PC-3 (cell line): ENCODE data around the gene ANKDD1A. TPM values are rescaled to one million over a fixed set of nuclear protein-coding genes. Genes with fewer than 3 reads are reported as not detected.

ENCODE experiments used
- ATAC-seq: fragments of 200-7000 bp; cut with Tn5 transposase; 2 replicates; pipeline ENCODE4 v1.9.1; 2020; ENCODE audit warnings: mild to moderate bottlenecking, moderate library complexity
- BruUV-seq: library from RNA; stranded (reverse); fragments of 400-500 nt; replicated peaks from 2 replicates; lab custom pipeline; 2021; lab: Mats Ljungman, UMichigan
- CTCF ChIA-PET: fragments of 300-600 bp; sonication (Branson Sonifier 250); formaldehyde crosslinking; loops from one replicate; lab custom pipeline; 2022; ENCODE audit warnings: antibody characterized with exemption; lab: Charles Lee
- POLR2A ChIA-PET: fragments of 300-600 bp; sonication (Branson Sonifier 250); formaldehyde crosslinking; loops from one replicate; lab custom pipeline; 2022; ENCODE audit warnings: antibody characterized with exemption; ENCODE audit not compliant: unreplicated experiment; lab: Charles Lee
- DNase-seq: peaks from one replicate; pipeline ENCODE4 v3.0.0-alpha.2; 2015
- H2AFZ ChIP-seq: fragments of 300-600 bp; sonication (generic); 2 replicates; pipeline ENCODE4 v1.6.0; 2016; ENCODE audit warnings: antibody characterized with exemption, low read length
- H3F3A ChIP-seq: fragments of 300-600 bp; sonication (generic); one replicate; pipeline ENCODE4 v1.6.0; 2017; ENCODE audit warnings: antibody characterized with exemption, low read length, control low read depth, mild to moderate bottlenecking; ENCODE audit not compliant: unreplicated experiment
- H3K27ac ChIP-seq: fragments of 300-600 bp; sonication (generic); 2 replicates; pipeline ENCODE4 v1.5.1; 2016; ENCODE audit warnings: mild to moderate bottlenecking, low read length
- H3K27me3 ChIP-seq: fragments of 300-600 bp; sonication (generic); 2 replicates; pipeline ENCODE4 v1.6.1; 2016; ENCODE audit warnings: low read length, mixed read lengths
- H3K36me3 ChIP-seq: fragments of 300-600 bp; sonication (generic); 2 replicates; pipeline ENCODE4 v1.6.1; 2016; ENCODE audit warnings: low read depth, mixed run types, low read length, mixed read lengths
- H3K4me1 ChIP-seq: fragments of 300-600 bp; sonication (generic); 2 replicates; pipeline ENCODE4 v1.5.1; 2016; ENCODE audit warnings: low read length; ENCODE audit not compliant: insufficient read depth
- H3K4me2 ChIP-seq: fragments of 300-600 bp; sonication (generic); 2 replicates; pipeline ENCODE4 v1.6.0; 2016; ENCODE audit warnings: low read length
- H3K4me3 ChIP-seq: fragments of 300-600 bp; sonication (generic); 2 replicates; pipeline ENCODE4 v1.5.1; 2016; ENCODE audit warnings: mild to moderate bottlenecking, low read length, mixed read lengths
- H3K79me2 ChIP-seq: fragments of 300-600 bp; sonication (generic); 2 replicates; pipeline ENCODE4 v1.6.1; 2017; ENCODE audit warnings: low read length, mixed read lengths
- H3K9ac ChIP-seq: fragments of 300-600 bp; sonication (generic); 2 replicates; pipeline ENCODE4 v1.6.0; 2016; ENCODE audit warnings: mild to moderate bottlenecking, low read length
- H3K9me2 ChIP-seq: fragments of 300-600 bp; sonication (generic); replicated peaks from 2 replicates; pipeline ENCODE4 v1.6.1; 2016; ENCODE audit warnings: mixed run types, low read length, mixed read lengths
- H3K9me3 ChIP-seq: fragments of 300-600 bp; sonication (generic); 2 replicates; pipeline ENCODE4 v1.6.1; 2016; ENCODE audit warnings: low read length, mixed read lengths
- H4K20me1 ChIP-seq: fragments of 300-600 bp; sonication (generic); 2 replicates; pipeline ENCODE4 v1.6.1; 2016; ENCODE audit warnings: low read length, mixed read lengths
- EZH2 ChIP-seq: fragments of 300-600 bp; sonication (generic); IDR thresholded peaks from one replicate; pipeline ENCODE4 v1.6.1; 2017; ENCODE audit warnings: antibody characterized with exemption, mild to moderate bottlenecking, low read length; ENCODE audit not compliant: unreplicated experiment
- EZH2phosphoT487 ChIP-seq: fragments of 300-600 bp; sonication (generic); IDR thresholded peaks from 2 replicates; pipeline ENCODE4 v1.6.1; 2018; ENCODE audit warnings: mild to moderate bottlenecking, antibody characterized with exemption, low read length, borderline replicate concordance
- intact Hi-C: fragments of 100-400 bp; cut with micrococcal nuclease; formaldehyde crosslinking; loops from 2 replicates; pipeline ENCODE4 v1.9.0; 2023
- total RNA-seq: library from RNA; depleted of rRNA; stranded (reverse); fragments of >200 nt; gene quantifications from 2 replicates; pipeline ENCODE4 v1.2.3, GENCODE V29; 2014
- TF ChIP-seq, protein P1 (sequence below): fragments of 300-600 bp; sonication (generic); conservative IDR thresholded peaks from 2 replicates; pipeline ENCODE4 v1.5.1; 2017; ENCODE audit warnings: antibody characterized with exemption, low read depth, mild to moderate bottlenecking, low read length

Gene ANKDD1A
- total RNA-seq, 1 experiment from 2014 or later = 8.9 TPM

- Histone ChIP-seq H3F3A (no peaks in the 10 kb centered on the region), H4K20me1 (no peaks in the 10 kb centered on the region), H3K4me1 (peaks cover 15% of the 10 kb centered on the region), H3K4me2 (no peak overlapping the region), H3K9me2 (no peaks in the 10 kb centered on the region), H3K9ac (no peak overlapping the region), H3K36me3 (peaks cover 6% of the 10 kb centered on the region; the same call in 1 of the 2 replicates), H2AFZ (no peak overlapping the region), H3K27ac (no peak overlapping the region), H3K4me3 (no peak overlapping the region), H3K9me3 (no peaks in the 10 kb centered on the region), H3K27me3 (no peaks in the 10 kb centered on the region), H3K79me2 (peaks cover 28% of the 10 kb centered on the region)
- intact Hi-C loops = no loop called here
- ATAC-seq (no peak), DNase-seq (no peak)
- TF ChIP-seq EZH2phosphoT487 (no peak), EZH2 (no peak)
- TF ChIP-seq, protein P1, sequence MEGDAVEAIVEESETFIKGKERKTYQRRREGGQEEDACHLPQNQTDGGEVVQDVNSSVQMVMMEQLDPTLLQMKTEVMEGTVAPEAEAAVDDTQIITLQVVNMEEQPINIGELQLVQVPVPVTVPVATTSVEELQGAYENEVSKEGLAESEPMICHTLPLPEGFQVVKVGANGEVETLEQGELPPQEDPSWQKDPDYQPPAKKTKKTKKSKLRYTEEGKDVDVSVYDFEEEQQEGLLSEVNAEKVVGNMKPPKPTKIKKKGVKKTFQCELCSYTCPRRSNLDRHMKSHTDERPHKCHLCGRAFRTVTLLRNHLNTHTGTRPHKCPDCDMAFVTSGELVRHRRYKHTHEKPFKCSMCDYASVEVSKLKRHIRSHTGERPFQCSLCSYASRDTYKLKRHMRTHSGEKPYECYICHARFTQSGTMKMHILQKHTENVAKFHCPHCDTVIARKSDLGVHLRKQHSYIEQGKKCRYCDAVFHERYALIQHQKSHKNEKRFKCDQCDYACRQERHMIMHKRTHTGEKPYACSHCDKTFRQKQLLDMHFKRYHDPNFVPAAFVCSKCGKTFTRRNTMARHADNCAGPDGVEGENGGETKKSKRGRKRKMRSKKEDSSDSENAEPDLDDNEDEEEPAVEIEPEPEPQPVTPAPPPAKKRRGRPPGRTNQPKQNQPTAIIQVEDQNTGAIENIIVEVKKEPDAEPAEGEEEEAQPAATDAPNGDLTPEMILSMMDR = no peak
- BruUV-seq = no TSS peak
- POLR2A ChIA-PET = interaction anchor here (0.6 kb wide), 2 partner anchors 43 to 141 kb away, joined by 3 to 5 read pairs; no protein-coding TSS in a partner anchor
- CTCF ChIA-PET = no interaction called here
These were observed 70.2 kb downstream of the ANKDD1A start for GRCh38 chr15:64981812-64982431.

DNA sequence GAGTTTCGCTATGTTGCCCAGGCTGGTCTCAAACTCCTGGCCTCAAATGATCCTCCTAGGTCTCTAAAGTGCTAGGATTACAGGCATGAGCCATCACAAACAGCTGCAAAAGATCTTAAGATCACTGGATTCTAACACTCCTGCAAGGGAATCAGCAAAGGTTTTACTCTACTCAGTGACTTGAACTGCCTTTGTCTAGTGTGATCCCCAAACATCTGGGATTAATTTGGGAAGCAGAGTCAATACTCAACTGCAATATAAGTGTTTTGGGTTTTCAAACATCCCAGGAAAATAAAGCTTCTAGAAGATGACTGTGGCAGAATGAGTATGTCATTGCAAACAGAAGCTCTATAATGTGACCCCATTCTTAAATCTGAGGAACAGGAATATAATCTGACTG lies 70.8 kb downstream of the ANKDD1A start:
- Histone ChIP-seq H3K9me2 (no peaks in the 10 kb centered on the region), H4K20me1 (no peaks in the 10 kb centered on the region), H3K4me3 (no peak overlapping the region), H3K27ac (no peak overlapping the region), H3K36me3 (peaks cover 6% of the 10 kb centered on the region; the same call in 1 of the 2 replicates), H3K9me3 (no peaks in the 10 kb centered on the region), H3K79me2 (peaks cover 34% of the 10 kb centered on the region), H3K27me3 (no peaks in the 10 kb centered on the region), H3F3A (no peaks in the 10 kb centered on the region), H3K4me2 (no peak overlapping the region), H2AFZ (no peak overlapping the region), H3K9ac (no peak overlapping the region), H3K4me1 (peaks cover 21% of the 10 kb centered on the region)
- TF ChIP-seq EZH2 = no peak
- no peak for TF ChIP-seq EZH2phosphoT487
- TF ChIP-seq, protein P1 = no peak
- BruUV-seq = no TSS peak
- ChIA-PET CTCF (no interaction called here), POLR2A (no interaction called here)
- DNase-seq (no peak), ATAC-seq (no peak)
- intact Hi-C loops = no loop called here

DNA sequence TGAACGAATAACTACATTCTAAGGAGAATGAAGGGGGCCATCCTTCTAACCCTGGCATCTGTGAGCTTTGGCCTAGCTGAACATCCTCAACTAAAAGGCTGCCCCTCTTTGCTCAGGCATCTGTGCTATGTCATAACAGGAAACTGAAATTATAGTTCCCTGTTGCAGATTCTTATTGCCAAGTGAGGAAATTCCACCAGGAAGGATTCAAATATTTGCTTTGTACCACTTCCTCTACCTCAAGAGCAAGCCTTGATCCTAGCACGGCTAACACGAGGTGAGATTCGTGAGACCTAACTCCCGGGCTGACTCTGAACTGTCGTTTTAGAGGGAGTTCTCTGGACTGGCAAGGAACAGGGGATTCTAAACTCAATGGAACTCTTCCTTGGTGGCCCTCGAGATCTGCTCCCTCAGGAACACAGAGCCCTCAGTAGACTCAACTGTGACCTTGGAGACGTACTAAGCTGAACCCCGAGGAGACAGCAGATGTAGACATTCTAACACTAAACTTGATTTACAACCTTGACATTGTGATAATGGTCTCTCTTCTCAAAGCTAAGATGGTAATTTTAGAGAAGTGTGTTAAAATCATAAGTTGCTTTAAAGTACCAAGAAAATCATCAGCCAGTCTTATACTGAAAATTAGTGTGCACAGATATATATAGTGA lies 73.8 kb downstream of the ANKDD1A start:
- H3K79me2 ChIP-seq = peaks cover 55% of the 10 kb centered on the region
- DNase-seq = peak; percentile 64
- H3K27ac ChIP-seq = peak overlapping the region; percentile 68
- no peaks in the 10 kb centered on the region for H3F3A ChIP-seq
- ATAC-seq = peak; percentile 27
- H3K4me2 ChIP-seq = peak overlapping the region; percentile 73
- H3K9ac ChIP-seq = peak overlapping the region; percentile 31
- no peaks in the 10 kb centered on the region for H3K27me3 ChIP-seq
- 0 out of 2 replicates have a peak overlapping the region, but pooled peaks have one; percentile 7 for H3K4me3 ChIP-seq
- intact Hi-C loops = loop anchor here (5.0 kb wide), 1 partner anchor 42 kb away; the partner anchor contains the start of gene MTFMT
- H3K9me2 ChIP-seq = no peaks in the 10 kb centered on the region
- ChIA-PET CTCF (no interaction called here), POLR2A (no interaction called here)
- H4K20me1 ChIP-seq = no peaks in the 10 kb centered on the region
- no peaks in the 10 kb centered on the region for H3K9me3 ChIP-seq
- 0 out of 2 replicates have a peak, but pooled peaks cover 3% of the 10 kb centered on the region for H3K36me3 ChIP-seq
- TF ChIP-seq EZH2phosphoT487 (no peak), EZH2 (no peak)
- TF ChIP-seq, protein P1 = no peak
- peak overlapping the region; percentile 49; the same call in 1 of the 2 replicates for H2AFZ ChIP-seq
- peaks cover 32% of the 10 kb centered on the region for H3K4me1 ChIP-seq
- BruUV-seq = TSS peak; percentile 45
